Spleen (tissue), 7 donors: Measurements from ENCODE around the gene EBLN2.

Source experiments
- CTCF ChIP-seq, 11 experiments: fragments of 200-600 bp in 7 of 11; fragments of 450-650 bp in 4 of 11; sonication (generic) in 4 of 11; IDR thresholded peaks in 8 of 11; conservative IDR thresholded peaks in 3 of 11; 1 replicate in 7 of 11; 2 replicates in 4 of 11; pipeline versions ENCODE4 v1.4.0 to v1.8.0; 2016 to 2021; ENCODE audit warnings: antibody characterized with exemption in 11 of 11, inconsistent platforms in 4 of 11, mild to moderate bottlenecking in 1 of 11
- POLR2A ChIP-seq, 3 donors: fragments of 450-650 bp; IDR thresholded peaks; one replicate each; pipeline ENCODE4 v1.5.1; 2017; ENCODE audit warnings: antibody characterized with exemption in 3 of 3, mild to moderate bottlenecking in 1 of 3
- POLR2AphosphoS5 ChIP-seq, 3 donors: sonication (generic); formaldehyde crosslinking; IDR thresholded peaks; one replicate each; pipeline ENCODE4 v1.5.1; 2017; ENCODE audit warnings: antibody characterized with exemption in 3 of 3
- donor health status: DM: no; HTN: no; CAD: no; lungs with moderate emphysema.
- donor health status: DM: no; HTN: no; CAD: no.
- donor health status: DM: no; HTN: no; CAD: no.

- TF ChIP-seq CTCF (IDR thresholded peaks at IDR 0.05 in 8 of 11, conservative IDR thresholded peaks at IDR 0.05 in 3 of 11) (no peak), POLR2A (IDR thresholded peaks at IDR 0.05) (no peak), POLR2AphosphoS5 (IDR thresholded peaks at IDR 0.05) (no peak)
These were observed 33.5 kb downstream of the EBLN2 start for GRCh38 chr3:73094951-73095350.
